ENCODE data around the gene USP50.

Gene USP50

DNA sequence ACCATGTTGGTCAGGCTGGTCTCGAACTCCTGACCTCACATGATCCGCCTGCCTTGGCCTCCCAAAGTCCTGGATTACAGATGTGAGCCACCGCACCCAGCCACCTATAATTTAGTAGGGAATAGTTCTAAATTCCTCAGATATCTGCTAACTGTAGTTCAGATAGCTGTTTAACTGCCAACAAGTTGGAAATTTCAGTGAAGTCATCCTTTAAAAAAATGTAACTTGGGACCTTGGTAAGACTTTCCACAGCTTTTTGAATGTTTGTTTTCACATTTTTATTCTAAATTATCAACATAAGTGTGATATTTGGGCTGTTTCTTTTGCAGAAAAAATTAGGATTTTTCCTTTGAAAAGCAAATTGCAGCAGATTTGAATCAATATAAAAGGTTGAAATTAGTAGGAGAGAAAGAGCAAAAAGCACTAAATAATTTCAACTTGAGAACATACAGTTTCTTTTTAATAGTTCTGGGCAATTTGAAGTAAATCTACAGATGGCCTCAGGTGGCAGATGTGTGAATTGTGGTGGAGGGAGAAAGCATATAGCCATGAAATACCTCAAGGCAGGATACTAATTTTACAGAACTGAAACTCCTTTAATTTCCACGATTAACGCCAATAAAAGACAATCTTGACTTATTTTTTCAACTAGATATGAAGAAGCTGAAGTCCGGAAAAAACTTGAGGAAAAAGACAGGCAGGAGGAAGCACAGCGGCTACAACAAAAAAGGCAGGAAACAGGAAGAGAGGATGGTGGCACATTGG, 87.9 kb downstream of the USP50 start:
- TF ChIP-seq TOX (CRISPR knock-in tag; IDR thresholded peaks at IDR 0.05; ENCODE audit: borderline replicate concordance): no peak
- TF ChIP-seq, protein P1, sequence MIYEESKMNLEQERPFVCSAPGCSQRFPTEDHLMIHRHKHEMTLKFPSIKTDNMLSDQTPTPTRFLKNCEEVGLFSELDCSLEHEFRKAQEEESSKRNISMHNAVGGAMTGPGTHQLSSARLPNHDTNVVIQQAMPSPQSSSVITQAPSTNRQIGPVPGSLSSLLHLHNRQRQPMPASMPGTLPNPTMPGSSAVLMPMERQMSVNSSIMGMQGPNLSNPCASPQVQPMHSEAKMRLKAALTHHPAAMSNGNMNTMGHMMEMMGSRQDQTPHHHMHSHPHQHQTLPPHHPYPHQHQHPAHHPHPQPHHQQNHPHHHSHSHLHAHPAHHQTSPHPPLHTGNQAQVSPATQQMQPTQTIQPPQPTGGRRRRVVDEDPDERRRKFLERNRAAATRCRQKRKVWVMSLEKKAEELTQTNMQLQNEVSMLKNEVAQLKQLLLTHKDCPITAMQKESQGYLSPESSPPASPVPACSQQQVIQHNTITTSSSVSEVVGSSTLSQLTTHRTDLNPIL (CRISPR knock-in tag; IDR thresholded peaks at IDR 0.05; ENCODE audit: low read depth): no peak
- no peak for TF ChIP-seq ESRRG (CRISPR knock-in tag; IDR thresholded peaks at IDR 0.05)
- TF ChIP-seq OSR1 (CRISPR knock-in tag; IDR thresholded peaks at IDR 0.05): no peak
- TF ChIP-seq ZC3H10 (CRISPR knock-in tag; IDR thresholded peaks at IDR 0.05): no peak
- no peak for TF ChIP-seq ZNF70 (CRISPR knock-in tag; IDR thresholded peaks at IDR 0.05)
- ATAC-seq: no peak

DNA sequence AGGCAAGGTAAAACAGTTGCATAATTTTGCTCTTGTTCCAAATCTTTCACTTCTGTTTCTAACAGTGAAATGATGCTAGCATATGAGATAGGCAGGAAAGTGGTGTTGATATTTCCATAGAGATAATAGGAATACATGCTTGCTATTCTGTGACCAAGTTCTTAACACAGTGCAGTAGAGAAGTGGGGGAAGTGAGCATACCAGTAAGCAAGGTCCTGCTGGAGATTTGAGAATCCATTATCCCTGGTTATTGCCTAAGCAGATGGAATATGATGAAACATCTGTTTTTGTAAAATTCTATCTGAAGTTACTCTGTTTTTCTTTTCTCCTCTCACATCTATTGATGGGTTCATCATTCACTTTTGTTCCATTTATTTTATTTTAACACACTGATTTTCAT, 93.5 kb downstream of the USP50 start:
- ATAC-seq: no peak; the same call in 2 of the 3 replicates
- TF ChIP-seq, protein P1 (CRISPR knock-in tag; IDR thresholded peaks at IDR 0.05; ENCODE audit: low read depth): no peak
- TF ChIP-seq BACH2 (CRISPR knock-in tag; IDR thresholded peaks at IDR 0.05; ENCODE audit: borderline replicate concordance): no peak
- no peak for TF ChIP-seq RARB (CRISPR knock-in tag; IDR thresholded peaks at IDR 0.05)
- TF ChIP-seq ISL1 (CRISPR knock-in tag; IDR thresholded peaks at IDR 0.05): no peak
- no peak for TF ChIP-seq ESRRG (CRISPR knock-in tag; IDR thresholded peaks at IDR 0.05)
- TF ChIP-seq, protein P2, sequence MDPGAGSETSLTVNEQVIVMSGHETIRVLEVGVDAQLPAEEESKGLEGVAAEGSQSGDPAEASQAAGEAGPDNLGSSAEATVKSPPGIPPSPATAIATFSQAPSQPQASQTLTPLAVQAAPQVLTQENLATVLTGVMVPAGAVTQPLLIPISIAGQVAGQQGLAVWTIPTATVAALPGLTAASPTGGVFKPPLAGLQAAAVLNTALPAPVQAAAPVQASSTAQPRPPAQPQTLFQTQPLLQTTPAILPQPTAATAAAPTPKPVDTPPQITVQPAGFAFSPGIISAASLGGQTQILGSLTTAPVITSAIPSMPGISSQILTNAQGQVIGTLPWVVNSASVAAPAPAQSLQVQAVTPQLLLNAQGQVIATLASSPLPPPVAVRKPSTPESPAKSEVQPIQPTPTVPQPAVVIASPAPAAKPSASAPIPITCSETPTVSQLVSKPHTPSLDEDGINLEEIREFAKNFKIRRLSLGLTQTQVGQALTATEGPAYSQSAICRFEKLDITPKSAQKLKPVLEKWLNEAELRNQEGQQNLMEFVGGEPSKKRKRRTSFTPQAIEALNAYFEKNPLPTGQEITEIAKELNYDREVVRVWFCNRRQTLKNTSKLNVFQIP (CRISPR knock-in tag; IDR thresholded peaks at IDR 0.05; ENCODE audit: borderline replicate concordance, low read depth): no peak
- TF ChIP-seq PPARA (CRISPR knock-in tag; IDR thresholded peaks at IDR 0.05; ENCODE audit: borderline replicate concordance): no peak
- no peak for TF ChIP-seq TOX (CRISPR knock-in tag; IDR thresholded peaks at IDR 0.05; ENCODE audit: borderline replicate concordance)
- TF ChIP-seq ZC3H10 (CRISPR knock-in tag; IDR thresholded peaks at IDR 0.05): no peak
- TF ChIP-seq ZFP30 (CRISPR knock-in tag; IDR thresholded peaks at IDR 0.05): no peak
- no peak for TF ChIP-seq ZNF70 (CRISPR knock-in tag; IDR thresholded peaks at IDR 0.05)
- TF ChIP-seq SNAI2 (CRISPR knock-in tag; IDR thresholded peaks at IDR 0.05): no peak
- TF ChIP-seq OSR1 (CRISPR knock-in tag; IDR thresholded peaks at IDR 0.05): no peak
- TF ChIP-seq, protein P3, sequence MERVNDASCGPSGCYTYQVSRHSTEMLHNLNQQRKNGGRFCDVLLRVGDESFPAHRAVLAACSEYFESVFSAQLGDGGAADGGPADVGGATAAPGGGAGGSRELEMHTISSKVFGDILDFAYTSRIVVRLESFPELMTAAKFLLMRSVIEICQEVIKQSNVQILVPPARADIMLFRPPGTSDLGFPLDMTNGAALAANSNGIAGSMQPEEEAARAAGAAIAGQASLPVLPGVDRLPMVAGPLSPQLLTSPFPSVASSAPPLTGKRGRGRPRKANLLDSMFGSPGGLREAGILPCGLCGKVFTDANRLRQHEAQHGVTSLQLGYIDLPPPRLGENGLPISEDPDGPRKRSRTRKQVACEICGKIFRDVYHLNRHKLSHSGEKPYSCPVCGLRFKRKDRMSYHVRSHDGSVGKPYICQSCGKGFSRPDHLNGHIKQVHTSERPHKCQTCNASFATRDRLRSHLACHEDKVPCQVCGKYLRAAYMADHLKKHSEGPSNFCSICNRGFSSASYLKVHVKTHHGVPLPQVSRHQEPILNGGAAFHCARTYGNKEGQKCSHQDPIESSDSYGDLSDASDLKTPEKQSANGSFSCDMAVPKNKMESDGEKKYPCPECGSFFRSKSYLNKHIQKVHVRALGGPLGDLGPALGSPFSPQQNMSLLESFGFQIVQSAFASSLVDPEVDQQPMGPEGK (CRISPR knock-in tag; IDR thresholded peaks at IDR 0.05; ENCODE audit: borderline replicate concordance): no peak
- TF ChIP-seq TCF4 (CRISPR knock-in tag; IDR thresholded peaks at IDR 0.05; ENCODE audit: borderline replicate concordance): no peak
- TF ChIP-seq, protein P4, sequence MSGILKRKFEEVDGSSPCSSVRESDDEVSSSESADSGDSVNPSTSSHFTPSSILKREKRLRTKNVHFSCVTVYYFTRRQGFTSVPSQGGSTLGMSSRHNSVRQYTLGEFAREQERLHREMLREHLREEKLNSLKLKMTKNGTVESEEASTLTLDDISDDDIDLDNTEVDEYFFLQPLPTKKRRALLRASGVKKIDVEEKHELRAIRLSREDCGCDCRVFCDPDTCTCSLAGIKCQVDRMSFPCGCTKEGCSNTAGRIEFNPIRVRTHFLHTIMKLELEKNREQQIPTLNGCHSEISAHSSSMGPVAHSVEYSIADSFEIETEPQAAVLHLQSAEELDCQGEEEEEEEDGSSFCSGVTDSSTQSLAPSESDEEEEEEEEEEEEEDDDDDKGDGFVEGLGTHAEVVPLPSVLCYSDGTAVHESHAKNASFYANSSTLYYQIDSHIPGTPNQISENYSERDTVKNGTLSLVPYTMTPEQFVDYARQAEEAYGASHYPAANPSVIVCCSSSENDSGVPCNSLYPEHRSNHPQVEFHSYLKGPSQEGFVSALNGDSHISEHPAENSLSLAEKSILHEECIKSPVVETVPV (CRISPR knock-in tag; IDR thresholded peaks at IDR 0.05): no peak
- no peak for TF ChIP-seq ZNF565 (CRISPR knock-in tag; conservative IDR thresholded peaks at IDR 0.05; ENCODE audit: low read depth)
- TF ChIP-seq ZNF8 (CRISPR knock-in tag; IDR thresholded peaks at IDR 0.05): no peak
- TF ChIP-seq GLIS3 (CRISPR knock-in tag; IDR thresholded peaks at IDR 0.05): no peak
